HG03565 (cell line): ENCODE results near the gene ZNF273.

ENCODE experiments used
- ATAC-seq: cut with Tn5 transposase; IDR thresholded peaks from one replicate; pipeline ENCODE4 v1.9.1; 2021; ENCODE audit warnings: mild to moderate bottlenecking, moderate library complexity; ENCODE audit not compliant: unreplicated experiment

ZNF273 gene

DNA sequence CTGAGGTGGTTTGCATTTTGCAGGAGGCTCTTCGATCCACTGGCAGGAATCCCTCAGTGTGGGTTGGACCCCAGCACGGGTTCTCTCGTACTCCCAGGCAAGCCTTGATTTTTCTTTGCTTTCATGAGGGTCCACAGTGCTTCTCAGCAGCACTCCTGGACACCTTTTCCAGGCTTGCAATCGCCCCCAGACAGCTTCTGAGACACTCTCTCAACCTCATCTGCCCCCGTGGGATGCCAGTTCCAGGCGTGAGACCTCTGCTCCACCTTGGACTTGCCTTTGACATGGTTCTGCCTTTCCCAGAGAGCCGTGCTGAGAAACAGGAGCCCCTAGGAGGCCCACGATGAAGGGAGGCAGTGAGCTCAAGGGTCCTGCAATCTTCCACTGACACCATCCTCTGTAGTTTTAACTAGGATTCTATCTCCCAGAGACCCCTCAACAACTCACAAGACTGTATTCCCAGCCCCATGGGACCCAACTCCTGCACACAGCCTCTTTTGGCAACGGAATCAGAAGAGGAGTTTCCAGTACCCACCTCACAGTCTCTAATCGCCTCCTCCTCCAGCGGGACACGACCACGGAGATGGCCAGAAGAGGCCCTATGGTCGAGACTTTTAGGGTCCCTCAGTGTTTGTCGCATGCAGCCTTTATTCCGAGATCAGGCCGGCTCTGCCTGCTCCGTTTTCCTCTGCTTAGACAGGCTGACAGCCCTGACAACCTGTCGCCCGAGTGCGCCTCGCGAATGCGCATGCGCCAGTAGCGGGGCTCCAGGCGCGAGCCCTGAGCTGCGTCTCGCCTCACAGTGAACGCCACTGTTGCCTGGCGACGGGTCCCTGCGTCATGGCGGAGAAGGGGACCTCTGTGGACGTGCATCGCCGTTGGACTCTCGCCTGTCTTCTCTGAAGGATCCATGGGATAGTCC, 26.0 kb upstream of the ZNF273 start:
- ATAC-seq: no peak

DNA sequence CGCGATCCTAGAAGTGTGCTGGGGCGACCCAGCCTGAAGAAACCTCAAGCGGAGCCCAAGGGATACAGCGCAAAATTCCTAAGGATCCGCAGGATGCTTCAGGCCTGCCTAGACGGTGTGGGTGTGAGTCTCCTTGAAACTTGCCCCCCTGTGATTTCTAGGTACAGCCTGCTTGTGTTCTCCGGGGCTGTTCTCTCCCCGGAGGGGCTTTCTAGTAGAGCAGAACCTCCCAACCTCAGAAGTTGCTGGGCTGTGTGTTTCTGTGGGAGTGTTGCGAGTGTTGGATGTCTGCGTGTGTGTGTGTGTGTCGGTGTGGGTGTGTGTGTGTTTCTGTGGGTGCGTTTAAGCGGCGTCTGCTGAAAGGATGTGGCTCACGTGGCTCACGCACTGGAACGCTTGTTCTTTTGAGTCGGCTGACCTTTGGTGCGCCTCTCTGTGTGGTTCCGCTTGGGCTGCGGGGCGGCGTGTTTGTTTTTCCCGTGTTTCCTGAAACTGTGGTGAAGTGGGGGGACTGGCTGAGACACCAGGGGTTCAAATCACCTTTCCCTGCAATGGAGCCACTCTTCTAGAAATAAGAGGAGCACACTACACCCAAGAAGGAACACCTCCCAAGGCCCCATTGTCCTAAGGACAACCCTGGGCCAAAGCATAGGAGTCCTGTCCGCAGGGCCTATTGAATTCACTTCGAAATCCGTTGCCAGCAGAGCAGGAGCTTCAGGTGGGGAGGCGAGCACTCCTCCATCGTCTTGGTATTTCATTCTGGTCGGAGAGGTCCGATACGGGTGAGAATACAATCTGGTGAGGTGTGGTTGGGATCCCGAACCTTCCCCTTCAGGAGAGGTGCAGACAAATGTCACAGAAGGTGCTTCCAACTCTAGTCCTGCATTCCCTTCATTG, 25.1 kb upstream of the ZNF273 start:
- no peak for ATAC-seq

DNA sequence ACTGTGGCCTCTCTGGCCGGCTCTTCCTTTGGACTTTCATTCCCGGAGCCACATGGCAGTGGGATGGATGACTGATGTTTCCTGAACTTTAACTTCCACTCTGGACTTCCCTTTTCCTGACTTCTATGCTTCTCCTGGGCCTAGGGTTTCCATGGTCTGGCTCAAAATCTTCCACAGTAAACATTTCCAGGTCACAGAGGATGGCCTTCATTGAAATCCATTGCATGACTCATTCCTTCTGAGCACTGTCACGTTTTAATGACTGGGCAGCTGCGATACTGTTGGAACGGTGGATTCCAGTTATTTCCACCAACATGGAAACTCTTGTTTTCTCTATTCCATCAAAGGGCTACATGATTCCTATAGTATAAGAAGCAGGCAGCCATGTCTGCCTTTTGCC, 24.4 kb upstream of the ZNF273 start:
- no peak for ATAC-seq

DNA sequence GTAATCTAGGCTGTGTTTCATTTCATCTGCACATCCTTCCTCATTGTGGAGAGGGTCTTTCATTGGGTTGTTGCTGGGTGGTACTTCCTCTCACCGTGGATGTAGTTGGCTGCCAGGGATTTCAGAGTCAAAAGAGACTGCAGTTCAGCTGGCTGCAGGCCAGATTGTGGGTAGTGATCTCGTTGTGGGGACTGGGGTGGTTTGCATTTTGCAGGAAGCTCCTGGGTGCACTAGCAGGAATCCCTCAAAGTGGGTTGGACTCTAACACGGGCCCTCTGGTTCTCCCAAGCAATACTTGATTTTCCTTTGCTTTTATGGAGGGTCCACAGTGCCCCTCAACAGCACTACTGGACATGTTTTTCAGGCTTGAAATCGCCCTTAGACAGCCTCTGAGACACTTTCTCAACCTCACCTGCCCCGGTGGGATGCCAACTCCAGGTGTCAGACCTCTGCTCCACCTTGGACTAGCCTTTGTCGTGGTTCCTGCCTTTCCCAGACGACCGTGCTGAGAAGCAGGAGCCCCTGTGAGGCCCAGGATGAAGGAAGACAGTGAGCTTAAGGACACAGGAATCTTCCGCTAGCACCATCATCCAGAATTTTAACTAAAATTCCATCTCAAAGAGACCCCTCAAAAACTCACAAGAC, 23.9 kb upstream of the ZNF273 start:
- ATAC-seq: no peak

DNA sequence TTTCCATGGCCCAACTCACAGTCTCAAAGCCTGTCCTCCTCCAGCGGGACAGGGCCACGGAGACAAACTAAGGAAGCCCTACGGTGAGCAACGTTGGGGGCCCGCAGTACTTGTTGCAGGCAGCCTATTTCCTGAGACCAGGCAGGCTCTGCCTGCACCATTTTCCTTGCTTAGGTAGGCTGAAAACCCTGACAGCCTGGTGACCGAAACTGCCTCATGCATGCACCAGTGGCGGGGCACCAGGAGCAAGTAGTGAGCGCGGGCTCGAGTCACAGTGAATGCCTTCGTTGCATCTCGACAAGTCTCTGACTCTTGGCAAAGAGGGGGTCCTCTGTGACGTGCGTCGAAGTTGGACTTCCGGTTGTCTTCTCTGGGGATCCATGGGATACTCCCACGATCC, 23.3 kb upstream of the ZNF273 start:
- no peak for ATAC-seq

DNA sequence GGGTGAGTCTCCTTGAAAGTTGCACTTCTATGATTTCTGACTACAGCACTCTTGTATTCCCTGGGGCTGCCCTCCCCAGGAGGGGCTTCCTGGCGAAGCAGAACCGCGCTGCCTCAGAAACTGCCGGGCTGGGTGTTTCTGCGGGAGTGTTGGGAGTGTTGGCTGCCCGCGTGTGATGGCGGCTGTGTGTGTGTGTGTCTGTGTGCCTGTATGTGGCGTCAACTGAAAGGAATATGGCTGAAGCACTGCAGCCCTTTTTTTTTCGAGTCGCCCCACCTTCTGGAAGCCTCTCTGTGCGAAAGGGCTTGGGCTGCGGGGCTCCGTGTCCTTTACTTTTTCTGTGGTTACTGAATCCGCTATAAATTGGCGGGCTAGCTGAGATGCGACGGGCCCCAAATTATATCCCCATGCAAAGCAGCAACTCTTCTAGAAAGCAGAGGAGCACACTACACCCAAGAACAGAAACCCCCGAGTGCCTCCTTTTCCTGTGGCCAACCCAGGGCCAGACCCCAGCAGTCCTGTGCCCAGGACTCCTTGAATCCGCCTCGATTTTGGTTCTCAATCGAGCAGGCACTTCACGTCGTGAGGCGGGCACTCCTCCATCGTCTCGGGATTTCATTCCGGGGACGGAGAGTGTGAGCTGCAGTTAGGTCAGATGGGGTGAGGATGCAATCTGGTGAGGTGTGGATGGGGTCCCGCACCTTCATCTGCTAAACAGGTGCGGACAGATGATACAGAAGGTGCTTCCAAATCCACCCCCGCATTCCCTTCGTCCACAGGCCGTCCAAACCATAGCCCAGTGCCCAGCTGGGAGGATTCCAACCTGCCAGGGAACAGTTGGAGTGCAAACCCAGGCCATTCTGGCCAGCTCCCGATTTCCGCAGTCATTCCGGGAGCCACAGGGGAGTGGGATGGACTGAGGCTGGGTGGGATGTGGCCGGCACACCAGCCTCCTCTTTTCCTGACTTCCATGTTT, 22.5 kb upstream of the ZNF273 start:
- no peak for ATAC-seq

DNA sequence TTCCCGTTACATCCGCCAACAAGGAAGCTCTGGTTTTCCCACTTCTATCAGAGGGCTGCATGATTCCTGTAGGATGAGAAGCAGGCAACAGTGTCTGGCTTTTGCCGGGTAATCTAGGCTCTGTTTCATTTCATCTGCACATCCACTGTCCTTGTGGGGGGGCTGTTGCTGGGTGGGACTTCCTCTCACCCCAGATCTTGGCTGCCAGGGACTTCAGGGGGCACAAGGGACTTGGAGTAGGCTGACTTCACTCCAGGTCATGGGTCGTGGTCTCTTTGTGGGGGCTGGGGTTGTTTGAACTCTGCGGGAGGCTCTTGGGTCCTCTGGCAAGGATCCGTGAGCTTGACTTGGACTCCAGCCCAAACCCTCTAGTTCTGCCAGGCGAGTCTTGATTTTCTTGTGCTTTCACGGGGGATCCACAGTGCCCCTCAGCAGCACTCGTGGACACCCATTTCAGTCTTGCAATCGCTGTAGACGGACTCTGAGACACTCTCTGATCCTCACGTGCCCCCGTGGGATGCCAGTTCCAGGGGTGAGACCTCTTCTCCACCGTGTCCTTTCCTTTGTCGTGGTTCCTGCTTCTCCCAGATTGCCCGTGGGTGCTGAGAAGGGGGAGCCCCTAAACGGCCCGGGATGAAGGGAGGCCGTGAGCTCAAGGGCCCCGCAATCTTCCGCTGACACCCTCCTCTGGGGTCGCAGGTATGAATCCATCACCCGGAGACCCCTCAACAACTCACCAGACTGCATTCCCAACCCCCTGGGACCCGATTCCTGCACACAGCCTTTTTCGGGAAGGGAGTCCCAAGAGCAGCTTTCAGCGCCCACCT, 21.4 kb upstream of the ZNF273 start:
- no peak for ATAC-seq

DNA sequence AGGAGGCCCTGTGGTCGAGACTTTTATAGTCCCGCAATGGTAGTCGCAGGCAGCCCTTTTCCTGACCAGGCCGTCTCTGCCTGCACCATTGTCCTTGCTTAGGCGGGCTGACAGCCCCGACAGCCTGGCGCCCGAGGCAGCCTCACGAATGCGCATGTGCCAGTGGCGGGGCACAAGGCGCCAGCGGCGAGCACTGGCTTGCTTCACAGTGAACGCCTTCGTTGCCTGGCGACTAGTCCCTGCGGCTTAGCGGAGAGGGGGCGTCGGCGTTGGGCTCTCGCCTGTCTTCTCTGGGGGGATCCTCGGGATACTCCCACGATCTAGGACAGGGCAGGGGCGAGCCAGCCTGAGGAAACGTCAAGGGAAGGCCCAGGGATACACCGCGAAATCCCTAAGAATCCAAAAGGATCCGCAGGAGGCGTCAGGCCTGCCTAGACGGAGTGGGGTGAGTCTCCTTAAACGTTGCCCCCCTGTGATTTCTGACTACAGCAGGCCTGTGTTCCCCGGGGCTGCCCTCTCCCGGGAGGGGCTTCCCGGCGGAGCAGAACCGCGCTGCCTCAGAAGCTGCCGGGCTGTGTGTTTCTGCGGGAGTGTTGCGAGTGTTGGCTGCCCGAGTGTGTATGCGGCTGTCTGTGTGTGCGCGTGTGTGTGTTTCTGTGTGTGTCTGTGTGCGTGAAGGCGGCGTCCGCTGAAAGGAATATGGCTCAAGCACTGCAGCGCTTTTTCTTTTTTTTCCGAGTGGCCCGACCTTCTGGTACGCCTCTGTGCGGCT, 20.5 kb upstream of the ZNF273 start:
- ATAC-seq: no peak

DNA sequence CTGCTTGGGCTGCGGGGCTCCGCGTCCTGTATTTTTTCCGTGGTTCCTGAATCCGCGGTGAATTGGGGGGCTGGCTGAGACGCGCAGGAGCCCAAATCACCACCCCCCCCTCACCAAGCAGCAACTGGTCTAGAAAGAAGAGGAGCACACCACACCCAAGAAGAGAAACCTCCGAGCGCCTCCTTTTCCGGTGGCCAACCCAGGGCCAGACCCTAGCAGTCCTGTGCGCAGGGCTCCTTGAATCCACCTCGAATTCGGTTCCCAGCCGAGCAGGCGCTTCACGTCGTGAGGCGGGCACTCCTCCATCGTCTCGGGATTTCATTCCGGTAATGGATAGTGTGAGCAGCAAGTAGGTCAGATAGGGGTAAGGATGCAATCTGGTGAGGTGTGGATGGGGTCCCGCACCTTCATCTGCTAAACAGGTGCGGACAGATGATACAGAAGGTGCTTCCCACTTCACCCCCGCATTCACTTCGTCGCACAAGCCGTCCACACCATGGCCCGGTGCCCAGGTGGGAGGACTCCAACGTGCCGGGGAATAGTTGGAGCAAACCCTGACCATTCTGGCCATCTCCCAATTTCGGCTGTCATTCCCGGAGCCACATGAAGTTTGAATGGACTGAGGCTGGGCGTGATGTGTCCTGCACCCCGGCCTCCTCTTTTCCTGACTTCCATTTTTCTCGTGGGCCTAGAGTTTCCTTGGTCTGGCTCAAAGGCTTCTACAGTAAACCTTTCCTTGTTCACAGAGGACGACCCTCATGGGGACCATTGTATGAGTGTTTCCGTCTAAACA, 19.8 kb upstream of the ZNF273 start:
- no peak for ATAC-seq

DNA sequence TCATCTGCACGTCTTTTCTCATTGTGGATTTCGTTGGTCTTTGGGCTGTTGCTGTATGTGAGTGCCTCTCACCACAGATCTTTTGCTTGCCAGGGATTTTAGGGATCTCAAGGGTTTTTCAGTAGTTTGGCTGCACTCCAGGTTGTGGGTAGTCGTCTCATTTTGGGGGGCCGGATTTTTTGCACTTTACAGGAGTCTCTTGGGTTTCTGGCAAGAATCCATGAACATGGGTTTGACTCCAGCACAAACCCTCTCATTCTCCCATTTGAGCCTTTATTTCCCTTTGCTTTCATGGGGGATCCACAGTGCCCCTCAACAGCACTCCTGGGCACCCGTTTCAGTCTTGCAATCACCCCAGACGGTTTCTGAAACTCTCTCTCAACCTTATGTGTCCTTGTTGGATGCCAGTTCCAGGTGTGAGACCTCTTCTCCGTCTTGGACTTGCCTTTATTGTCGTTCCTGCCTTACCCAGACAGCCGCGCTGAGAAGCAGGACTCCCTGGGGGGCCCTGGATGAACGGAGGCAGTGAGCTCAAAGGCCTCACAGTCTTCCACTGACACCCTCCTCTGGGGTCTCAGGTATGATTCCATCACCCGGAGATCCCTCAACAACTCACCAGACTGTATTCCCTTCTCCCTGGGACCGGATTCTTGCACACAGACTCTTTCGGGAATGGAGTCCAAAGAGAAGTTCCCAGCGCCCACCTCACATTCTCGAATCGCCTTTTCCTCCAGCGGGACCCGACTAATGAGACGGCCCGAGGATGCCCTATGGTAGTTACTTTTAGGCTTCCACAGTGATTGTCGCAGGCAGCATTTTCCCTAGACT, 18.8 kb upstream of the ZNF273 start:
- ATAC-seq: no peak

DNA sequence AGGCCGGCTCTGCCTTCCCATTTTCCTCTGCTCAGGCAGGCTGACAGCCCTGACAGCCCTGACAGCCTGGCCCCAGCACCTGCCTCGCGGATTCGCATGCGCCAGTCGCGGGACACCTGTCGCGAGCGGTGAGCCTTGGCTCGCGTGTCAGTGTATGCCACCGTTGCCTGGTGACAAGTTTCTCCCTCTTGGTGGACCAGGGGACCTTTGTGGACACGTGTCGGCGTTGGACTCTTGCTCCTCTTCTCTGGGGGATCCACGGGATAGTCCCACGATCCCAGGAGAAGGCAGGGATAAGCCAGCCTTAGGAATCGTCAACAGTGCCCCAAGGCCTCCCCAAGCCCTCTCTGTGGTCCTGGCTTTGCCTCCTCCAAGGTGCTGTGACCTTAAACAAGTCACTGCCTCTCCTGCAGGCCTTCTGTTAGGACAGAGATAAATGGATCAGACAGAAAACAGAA, 18.1 kb upstream of the ZNF273 start:
- no peak for ATAC-seq

DNA sequence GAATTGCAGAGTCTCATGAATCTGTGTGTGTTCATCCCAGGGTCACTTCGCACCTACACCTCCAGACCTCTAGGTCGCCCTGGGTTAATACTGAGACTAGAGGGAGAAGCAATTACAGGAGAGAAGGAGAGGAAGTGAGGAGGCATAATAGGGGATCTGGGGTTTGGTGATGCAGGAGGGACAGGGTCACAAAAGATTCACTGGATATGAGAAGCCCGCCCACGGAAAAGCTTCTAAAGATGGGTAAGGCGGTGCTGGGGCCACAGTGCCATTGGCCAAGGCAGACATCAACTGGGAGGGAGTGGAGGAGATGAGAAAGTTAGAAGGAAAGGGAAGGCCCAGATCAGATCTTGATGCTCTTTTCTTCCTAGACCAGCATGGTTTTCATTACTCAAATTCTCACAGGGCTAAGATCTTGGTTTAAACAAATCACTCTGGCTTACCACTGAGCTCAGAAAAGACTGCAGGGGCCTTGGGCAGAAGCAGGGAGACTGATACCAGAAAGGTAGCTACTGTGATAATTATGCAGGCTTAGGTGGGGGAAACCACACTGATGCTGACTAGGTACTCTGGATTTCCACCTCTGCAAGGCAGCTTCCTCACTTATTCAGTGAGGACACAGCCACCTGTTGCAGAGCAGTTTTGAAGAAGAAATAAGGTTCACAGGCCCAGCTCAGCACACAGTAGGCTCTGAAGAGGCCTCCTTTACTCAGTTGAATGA, 17.4 kb upstream of the ZNF273 start:
- no peak for ATAC-seq

DNA sequence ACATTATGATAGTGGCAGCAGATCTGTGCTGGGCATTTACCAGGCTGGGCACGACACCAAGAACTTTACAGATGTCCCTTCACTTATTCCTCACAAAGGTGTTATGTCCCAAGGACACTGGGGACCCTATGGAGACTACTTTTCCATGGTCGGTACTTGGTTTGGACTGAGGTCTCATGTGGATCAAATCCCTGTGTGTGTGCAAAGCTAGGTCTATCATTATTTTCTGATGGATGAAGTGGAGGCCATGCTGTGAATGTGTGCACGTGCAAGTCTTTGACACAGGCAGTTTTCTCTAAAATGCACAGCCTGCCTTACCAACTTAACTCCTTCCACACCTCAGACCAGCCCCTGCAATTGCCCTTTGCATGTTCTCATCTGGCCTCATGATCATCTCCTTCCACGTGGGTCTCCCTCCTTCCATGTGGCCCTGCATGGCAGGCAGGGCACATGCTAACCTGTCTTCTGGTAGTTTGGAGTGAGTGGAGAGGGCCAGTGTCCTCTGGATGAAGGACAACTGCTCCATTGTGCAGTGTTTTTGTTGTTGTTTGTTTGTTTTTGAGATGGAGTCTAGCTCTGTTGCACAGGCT, 16.0 kb upstream of the ZNF273 start:
- ATAC-seq: no peak

DNA sequence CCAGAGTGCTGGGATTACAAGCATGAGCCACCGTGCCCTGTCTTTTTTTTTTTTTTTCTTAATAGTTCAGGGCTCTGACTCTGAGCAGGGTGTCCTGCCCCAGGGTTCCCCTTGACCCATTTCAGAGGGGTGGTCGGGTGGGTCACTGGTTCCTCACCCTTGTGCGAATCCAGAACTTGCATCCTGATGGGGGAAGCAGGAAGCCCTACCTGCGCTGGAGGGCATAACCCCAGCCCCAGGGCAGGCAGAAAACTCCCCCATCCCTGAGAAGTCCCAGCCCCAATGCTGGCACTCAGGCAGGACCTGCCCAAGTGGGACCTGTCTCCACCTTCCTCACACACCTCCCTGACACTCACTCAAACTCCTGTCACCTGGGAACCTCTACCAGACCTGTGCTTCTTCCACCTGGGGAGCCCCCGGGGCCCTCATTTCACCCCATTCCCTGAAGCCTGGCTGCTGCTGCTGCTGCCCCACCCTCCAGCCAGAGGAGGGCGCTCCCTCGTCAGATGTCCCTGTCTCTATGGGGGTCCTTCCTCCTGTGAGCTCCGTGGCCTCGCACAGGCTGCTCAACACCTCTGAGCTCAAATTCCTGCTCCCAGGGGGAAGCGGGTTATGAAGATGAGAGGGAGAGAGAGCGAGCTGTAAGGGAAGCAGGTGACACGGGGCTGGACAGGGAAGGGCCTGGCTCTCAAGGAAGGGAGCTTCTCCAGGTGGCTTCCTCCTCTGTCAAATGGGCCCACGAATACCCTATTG, 15.1 kb upstream of the ZNF273 start:
- no peak for ATAC-seq

DNA sequence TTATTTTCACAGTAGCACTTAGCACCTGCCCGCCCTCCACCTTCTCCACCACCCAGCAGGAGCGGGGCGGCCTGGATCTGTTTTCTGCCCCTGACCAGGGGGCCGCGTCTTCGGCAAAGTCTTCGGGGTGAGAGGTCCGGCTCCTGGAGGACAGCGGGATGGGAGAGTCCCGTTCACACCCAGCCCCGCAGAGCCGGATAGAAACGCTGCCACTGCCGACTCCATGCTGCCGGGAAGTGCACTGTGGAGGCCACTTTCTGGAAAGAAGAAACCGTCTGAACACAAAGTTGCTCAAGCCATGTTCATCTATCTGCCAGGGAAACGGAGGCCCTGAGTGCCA, 14.5 kb upstream of the ZNF273 start:
- no peak for ATAC-seq
